ENCODE measurements around the gene PUS1.
A peak's percentile ranks its signal among the peaks of the same experiment; 100 is the strongest.

The PUS1 gene

GRCh38 chr12:131917139-131917710 lies 11.9 kb upstream of the PUS1 start:
- no peak for DNase-seq

DNA sequence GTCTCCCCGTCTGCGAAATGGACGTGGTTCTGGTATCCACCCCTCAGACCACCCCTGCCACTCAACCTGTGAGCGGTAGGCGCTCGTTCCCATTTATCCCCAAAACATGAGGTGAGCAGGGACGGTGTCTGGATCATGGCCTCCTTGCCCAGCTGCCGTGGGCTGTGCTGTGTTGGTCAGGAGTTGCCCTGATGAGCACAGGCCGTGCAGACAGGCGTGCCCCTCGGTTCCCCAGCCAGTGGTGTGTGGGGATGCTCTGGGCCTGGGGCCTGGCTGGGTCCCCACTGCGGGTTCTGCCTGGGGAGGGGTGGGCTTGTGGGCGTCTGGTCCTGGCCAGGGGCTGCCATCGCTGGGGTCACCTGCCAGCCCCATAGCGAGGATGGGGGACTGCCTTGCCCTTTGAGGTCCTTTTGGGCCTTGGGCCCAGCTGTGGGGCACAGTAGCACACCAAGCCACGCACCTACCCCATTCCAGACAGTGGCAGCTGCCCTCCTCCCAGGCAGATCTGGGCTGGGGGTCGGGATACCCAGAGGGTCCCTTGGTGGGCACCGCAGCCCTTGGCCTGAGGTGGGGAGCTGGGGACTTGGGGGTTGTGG lies 11.3 kb upstream of the PUS1 start:
- DNase-seq = no peak

- DNase-seq = no peak
Observed at GRCh38 chr12:131918311-131919050, 10.6 kb upstream of the PUS1 start.

- DNase-seq = no peak
Observed at GRCh38 chr12:131919051-131919347, 10.1 kb upstream of the PUS1 start.

- no peak for DNase-seq
Observed at GRCh38 chr12:131919366-131920156, 9.5 kb upstream of the PUS1 start.

DNA sequence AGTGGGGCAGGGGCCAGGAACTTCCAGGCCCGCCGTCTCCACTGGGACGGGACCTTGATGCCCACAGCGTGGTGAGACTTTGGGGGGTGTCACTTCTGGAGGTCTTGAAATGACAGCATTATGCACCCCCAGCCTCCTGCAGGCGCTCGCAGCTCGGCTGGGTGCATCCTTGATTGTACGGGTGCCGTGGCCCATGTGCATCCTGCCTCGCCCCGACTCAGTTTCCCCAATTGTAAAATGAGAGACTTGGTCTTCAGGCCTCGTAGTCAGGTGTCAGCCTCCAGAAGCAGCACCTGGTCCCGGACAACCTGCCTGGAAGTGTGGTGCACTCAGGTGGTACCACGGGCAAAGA lies 8.9 kb upstream of the PUS1 start:
- DNase-seq = no peak

DNA sequence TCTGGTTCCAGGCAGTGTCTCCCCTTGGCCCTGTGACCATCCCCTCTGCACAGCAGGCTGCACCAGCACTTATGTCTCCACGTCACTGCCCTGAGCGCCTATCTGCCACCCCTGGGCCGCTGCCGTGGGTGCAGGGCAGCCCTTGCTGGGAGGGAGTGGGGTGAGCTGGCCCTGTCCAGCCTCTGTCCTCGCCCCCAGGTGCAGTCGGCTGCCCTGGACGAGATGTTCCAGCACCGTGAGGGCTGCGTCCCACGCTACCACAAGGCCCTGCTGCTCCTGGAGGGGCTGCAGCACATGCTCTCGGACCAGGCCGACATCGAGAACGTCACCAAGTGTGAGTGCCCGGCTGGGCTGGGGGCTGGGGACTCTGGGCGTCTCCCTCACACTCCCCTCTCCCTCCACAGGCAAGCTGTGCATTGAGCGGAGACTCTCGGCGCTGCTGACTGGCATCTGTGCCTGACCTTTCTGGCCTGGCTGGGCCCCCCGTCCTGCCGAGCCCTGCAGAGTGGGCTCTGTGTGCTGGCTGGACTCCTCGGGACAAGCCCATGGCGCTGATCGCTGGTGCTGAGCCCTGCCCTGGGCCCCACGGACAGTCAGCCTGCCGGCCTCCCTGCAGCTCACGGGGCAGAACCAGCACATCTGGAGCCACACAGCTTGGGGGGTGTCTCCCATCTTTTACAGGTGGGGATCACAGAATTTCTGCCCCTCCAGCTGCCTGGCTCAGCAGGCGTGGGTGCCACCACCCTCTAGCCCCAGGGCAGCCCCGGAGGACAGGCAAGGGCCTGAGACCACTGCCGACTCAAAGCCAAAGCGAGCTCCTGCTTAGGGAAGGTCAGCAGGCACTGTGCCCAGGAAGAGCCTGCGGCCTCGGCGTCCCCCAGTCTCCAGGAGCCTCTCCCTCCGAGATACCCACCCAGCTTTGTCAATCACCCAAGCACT lies 7.9 kb upstream of the PUS1 start:
- no peak for DNase-seq

DNA sequence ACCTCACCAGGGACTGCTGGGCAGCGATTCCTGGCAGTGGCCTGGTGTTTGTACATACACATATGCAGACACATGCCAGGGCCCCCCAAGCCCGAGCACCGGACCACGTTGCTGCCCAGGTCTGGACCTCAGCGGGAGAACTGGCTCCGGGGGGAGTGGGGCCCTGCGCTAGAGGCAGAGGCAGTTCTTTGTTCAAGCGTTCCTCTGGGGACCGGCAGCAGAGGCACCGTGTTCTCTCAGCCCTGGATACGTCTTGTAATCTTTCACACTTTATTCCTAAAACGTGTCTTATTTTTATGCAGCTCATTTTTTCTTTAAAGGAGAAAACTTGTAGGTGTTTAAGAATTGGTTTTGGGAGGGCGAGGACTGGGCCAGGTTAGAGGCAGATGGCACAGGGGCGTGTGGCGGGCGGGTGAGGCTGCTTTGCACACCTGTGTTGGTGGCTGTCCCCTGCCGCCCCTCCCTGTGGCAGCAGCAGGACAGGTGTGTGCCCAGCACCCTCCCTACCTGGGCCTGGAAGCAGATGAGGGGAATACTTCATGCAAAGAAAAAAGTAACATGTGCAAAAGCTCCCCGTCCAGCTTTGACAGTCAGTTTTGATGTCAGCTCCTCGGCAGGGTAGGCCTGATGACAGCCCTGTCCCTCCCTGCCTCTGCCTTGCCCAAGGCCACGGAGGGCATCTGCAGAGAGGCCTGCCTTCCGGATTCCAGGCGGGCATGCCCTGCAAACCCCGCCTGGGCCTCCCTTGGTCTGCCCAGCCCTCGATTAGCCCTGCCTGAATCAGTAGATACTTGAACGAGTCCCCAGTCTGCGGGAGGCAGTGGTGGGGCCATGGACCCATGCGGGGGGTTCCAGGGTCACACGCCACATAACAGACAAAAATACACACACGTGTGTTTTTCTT lies 7.0 kb upstream of the PUS1 start:
- DNase-seq = no peak

DNA sequence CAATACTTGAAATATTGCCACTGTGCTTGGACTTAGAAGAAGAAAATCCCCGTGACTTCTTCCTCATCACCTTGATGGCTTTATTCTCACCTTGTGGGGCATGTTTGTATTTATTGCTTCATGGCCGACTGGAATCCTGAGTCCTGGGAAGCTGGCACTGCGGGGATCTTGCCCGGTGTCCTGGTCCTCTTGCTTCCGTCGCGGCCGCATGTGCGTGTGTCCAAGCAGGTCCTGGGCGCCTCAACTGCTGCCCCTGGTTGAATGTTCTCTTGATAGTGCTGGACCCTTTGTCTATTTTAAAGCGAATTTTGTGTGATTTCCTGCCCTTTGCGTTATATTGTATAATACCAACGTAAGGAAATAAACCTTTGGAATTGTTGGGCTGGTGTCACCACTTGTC lies 6.3 kb upstream of the PUS1 start:
- DNase-seq = no peak

DNA sequence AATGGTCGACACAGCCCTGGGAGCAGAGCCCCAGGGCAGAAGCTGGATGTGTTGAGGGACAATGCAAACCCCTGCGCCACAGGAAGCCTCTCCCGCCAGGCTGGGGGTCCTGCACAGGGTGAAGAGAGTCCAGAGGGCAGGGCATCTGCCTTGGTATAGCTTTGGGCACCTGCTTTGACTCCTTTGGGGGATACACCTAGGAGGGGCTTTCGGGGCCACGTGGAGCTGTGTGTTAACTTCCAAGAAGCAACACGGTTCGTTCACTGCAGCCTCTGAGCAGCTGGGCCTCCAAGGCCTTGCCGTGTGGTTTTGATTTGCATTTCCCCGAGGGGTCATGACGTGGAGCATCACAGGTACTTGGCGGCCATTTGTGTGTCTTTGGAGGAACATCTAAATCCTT lies 5.8 kb upstream of the PUS1 start:
- peak; percentile 12 for DNase-seq

DNA sequence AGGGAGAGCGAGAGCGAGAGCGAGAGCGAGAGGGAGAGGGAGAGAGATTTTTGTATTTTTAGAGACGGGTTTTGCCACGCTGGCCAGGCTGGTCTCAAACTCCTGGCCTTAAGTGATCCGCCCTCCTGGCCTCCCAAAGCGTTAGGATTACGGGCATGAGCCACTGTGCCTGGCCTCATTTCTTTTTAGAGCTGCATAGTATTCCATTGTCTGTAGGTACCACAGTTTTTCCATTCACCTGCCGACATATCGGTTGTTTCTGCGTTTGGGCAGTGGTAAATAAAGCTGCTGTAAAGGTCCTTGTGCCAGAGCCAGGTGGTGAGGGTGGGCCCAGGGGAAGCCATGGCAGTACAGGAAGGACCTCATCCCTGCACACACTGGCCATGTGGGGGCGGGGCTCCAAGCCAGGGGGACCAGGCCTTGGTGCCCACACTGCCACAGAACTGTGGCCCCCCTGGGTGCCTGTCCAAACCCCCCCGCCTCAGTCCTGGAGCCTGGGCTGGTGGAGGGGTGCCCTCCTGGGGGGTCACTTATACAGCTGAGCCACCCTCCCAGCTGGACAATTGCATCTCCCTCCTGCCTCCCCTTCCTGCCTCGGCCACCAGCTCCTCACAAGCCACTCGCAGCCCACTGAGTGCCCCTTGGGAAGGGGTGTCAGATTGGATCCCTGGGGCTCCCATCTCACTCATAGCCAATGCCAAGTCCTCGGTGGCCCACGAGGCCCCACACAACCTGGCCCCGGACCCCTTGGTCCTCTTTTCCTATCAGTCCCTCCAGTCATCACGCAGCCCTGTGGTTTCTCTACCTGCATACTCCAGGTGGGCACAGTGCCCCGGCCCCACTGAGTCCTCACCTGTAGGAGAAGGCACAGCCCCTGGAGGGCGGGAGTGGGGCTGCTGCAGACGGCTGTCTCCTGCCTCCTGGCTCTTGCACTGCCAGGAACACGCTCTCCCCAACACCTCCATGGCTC lies 1.7 kb upstream of the PUS1 start:
- DNase-seq = no peak

GRCh38 chr12:131928080-131928710 lies 881 bp upstream of the PUS1 start:
- no peak for DNase-seq

DNA sequence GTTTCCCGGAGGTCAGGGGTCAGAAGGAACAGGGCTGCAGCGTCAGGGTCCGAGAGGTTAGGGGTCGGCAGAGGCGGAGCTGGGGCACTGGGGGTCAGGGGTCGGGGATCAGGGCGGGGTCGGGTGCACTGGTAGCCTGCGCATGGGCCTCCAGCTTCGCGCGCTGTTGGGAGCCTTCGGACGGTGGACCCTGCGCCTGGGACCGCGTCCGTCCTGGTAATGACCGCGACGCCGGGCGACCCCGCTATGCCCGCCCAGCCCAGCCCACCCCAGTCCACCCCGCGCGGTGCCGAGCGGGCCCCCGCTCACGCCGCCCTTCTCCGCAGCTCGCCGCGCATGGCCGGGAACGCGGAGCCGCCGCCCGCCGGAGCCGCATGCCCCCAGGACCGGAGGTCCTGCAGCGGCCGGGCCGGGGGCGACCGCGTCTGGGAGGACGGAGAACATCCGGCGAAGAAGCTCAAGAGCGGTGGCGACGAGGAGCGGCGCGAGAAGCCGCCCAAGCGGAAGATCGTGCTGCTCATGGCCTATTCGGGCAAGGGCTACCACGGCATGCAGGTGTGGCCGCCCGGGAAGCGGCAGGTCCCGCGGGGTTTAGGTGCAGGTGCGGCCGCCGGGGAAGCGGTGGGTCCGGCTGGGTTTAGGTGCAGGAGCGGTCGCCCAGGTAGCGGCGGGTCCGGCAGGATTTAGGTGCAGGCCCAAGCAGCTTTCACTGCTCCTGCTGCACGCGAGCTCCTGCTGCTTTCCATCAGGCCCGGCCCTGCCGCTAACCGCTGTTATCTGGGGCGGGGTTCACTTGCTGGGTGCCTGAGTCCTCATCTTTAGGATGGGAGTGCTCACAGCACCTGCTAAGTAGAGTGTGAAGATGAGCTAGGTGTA lies 743 bp downstream of the PUS1 start:
- DNase-seq = peak; percentile 38

DNA sequence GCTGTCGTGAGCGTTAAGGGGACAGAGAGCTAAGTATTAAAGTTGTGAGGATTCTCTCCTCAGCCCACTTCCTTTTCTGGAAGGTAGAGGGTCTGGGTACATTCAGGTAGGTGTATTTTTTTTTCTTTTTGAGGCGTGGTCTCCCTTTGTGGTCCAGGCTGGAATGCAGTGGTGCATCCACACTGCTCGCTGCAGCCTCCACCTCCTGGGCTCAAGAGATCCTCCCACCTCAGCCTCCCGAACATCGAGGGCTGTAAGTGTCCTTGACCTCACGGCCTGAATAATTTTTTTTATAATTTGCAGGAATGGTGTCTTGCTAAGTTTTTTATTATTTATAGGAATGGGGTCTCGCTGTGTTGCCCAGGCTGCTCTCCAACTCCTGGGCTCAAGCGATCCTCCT lies 1.4 kb downstream of the PUS1 start:
- no peak for DNase-seq

GRCh38 chr12:131933387-131933786 lies 4.3 kb downstream of the PUS1 start:
- no peak for DNase-seq

DNA sequence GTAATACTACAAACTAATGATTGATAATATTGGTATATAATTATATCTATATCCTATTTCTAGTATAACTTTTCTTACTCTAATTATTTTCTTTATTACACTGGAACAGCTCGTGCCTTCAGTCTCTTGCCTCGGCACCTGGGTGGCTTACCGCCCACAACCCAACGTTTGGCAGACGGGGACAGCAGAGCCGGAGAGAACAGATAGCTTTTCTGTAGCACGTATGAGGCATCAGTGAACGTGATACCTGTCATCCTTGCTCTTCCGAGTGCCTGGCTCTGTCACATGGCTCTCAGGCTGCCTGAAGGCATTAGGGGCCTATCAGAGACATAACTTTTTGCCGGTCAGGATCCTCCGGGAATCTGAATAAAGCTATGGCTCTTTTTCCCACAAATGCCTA lies 5.5 kb downstream of the PUS1 start:
- DNase-seq = no peak

DNA sequence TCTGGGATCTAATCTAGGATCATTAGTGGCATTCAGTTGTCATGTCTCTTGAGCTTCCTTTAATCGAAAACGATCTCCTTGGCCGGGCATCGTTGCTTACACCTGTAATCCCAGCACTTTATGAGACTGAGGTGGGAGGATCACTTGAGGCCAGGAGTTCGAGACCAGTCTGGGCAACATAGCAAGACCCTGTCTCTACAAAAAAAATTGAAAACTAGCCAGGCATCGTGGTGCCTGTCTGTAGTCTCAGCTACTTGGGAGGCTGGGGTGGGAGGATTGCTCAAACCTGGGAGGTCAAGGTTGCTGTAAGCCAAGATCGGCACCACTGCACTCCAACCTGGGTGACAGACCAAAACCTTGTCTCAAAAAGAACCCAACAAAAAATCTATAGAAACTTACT lies 9.0 kb downstream of the PUS1 start:
- DNase-seq = no peak

DNA sequence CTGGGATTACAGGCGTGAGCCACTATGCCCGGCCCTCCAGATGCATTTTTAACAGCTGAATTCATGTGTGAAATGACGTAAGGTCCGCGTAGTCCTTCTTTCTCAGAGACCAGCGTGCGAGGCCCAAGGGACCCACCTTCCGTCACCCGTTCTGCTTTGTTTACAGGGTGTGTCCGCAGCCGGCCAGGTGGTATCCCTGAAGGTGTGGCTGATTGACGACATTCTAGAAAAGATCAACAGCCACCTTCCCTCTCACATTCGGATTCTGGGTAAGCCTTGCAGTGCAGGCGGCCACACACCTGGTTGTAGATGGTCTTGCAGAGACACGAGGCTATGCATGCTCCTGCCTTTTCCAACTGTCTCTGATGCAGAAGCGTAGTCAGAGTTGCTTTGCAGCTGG lies 9.9 kb downstream of the PUS1 start:
- no peak for DNase-seq

DNA sequence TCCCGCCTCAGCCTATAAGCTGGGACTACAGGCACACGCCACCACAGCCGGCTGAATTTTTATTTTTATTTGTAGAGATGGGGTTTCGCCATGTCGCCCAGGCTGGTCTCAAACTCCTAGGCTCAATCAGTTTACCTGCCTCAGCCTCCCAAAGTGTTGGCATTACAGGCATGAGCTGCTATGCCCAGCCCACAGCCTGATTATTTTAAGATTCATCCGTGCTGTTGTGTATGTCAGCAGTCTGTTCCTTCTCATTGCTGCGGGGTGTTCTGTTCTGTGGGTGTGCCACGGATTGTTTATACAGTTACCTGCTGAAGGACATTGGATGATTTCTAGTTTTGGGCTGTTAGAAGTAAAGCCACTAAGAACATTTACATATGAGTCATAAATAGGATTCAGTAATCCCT lies 11.1 kb downstream of the PUS1 start:
- no peak for DNase-seq
